HepG2 (cell line): ENCODE measurements around the gene PFDN5. TPM values are rescaled to one million over a fixed set of nuclear protein-coding genes. Genes with fewer than 3 reads are reported as not detected.
A peak's percentile ranks its signal among the peaks of the same experiment; 100 is the strongest.

Source experiments
- ATF2 ChIP-seq: sonication (generic); formaldehyde crosslinking; IDR thresholded peaks from 2 replicates; pipeline ENCODE4 v1.4.0; 2020; ENCODE audit warnings: missing genetic modification reagents
- BORCS8-MEF2B ChIP-seq: sonication (generic); formaldehyde crosslinking; IDR thresholded peaks from 2 replicates; pipeline ENCODE4 v1.8.0; 2022; ENCODE audit warnings: mild to moderate bottlenecking, missing genetic modification reagents
- CEBPB ChIP-seq: IDR thresholded peaks from 2 replicates; pipeline ENCODE4 v1.6.1; 2011; ENCODE audit warnings: low read depth, low read length, improper control_type of control experiment, borderline replicate concordance
- HINFP ChIP-seq: sonication (generic); formaldehyde crosslinking; IDR thresholded peaks from 2 replicates; pipeline ENCODE4 v1.4.0; 2020; ENCODE audit warnings: low read depth, mild to moderate bottlenecking, missing genetic modification reagents
- HNRNPUL1 ChIP-seq: fragments of 200-400 bp; formaldehyde crosslinking; IDR thresholded peaks from 2 replicates; pipeline ENCODE4 v1.6.1; 2017; ENCODE audit warnings: low read depth, mild to moderate bottlenecking, low read length, moderate library complexity
- IKZF1 ChIP-seq: fragments of 450-650 bp; IDR thresholded peaks from 2 replicates; pipeline ENCODE4 v1.7.1; 2016
- ISX ChIP-seq: sonication (generic); formaldehyde crosslinking; conservative IDR thresholded peaks from 2 replicates; pipeline ENCODE4 v1.5.0; 2020; ENCODE audit warnings: missing genetic modification reagents
- JARID2 ChIP-seq: sonication (generic); formaldehyde crosslinking; IDR thresholded peaks from 2 replicates; pipeline ENCODE4 v1.8.1; 2023; ENCODE audit warnings: missing genetic modification reagents, inconsistent platforms; ENCODE audit not compliant: insufficient replicate concordance
- KLF6 ChIP-seq: IDR thresholded peaks from 2 replicates; pipeline ENCODE4 v1.8.0; 2016; ENCODE audit warnings: missing biosample characterization, missing genetic modification reagents
- POGK ChIP-seq: sonication (generic); formaldehyde crosslinking; conservative IDR thresholded peaks from 2 replicates; pipeline ENCODE4 v1.8.0; 2022; ENCODE audit warnings: mild to moderate bottlenecking, moderate library complexity, missing genetic modification reagents
- RNF2 ChIP-seq: fragments of 450-650 bp; conservative IDR thresholded peaks from 2 replicates; pipeline ENCODE4 v1.6.1; 2016; ENCODE audit warnings: low read depth
- SMYD3 ChIP-seq: sonication (generic); formaldehyde crosslinking; IDR thresholded peaks from 2 replicates; pipeline ENCODE4 v1.8.1; 2023; ENCODE audit warnings: mild to moderate bottlenecking, missing genetic modification reagents
- TBL1XR1 ChIP-seq: fragments of 150-350 bp; IDR thresholded peaks from 2 replicates; pipeline ENCODE4 v1.6.1; 2014; ENCODE audit warnings: borderline replicate concordance, low read length; ENCODE audit not compliant: partially characterized antibody
- ZBTB3 ChIP-seq: sonication (generic); formaldehyde crosslinking; IDR thresholded peaks from 2 replicates; pipeline ENCODE4 v1.4.0; 2020; ENCODE audit warnings: low read depth, mild to moderate bottlenecking, moderate library complexity, missing genetic modification reagents, borderline replicate concordance
- ZBTB42 ChIP-seq: sonication (generic); formaldehyde crosslinking; IDR thresholded peaks from 2 replicates; pipeline ENCODE4 v1.5.0; 2020; ENCODE audit warnings: mild to moderate bottlenecking, missing genetic modification reagents
- ZBTB8A ChIP-seq: sonication (generic); formaldehyde crosslinking; IDR thresholded peaks from 2 replicates; pipeline ENCODE4 v1.4.0; 2020; ENCODE audit warnings: mild to moderate bottlenecking, low read depth, missing genetic modification reagents, borderline replicate concordance
- ZNF552 ChIP-seq: sonication (generic); formaldehyde crosslinking; IDR thresholded peaks from 2 replicates; pipeline ENCODE4 v1.9.0; 2022; ENCODE audit warnings: missing genetic modification reagents, mild to moderate bottlenecking, borderline replicate concordance
- ZNF607 ChIP-seq: sonication (generic); formaldehyde crosslinking; IDR thresholded peaks from 2 replicates; pipeline ENCODE4 v1.5.1; 2020; ENCODE audit warnings: missing genetic modification reagents, mild to moderate bottlenecking, borderline replicate concordance
- ZNF792 ChIP-seq: IDR thresholded peaks from 2 replicates; pipeline ENCODE4 v1.6.1; 2016
- ZNF83 ChIP-seq: sonication (generic); formaldehyde crosslinking; IDR thresholded peaks from 2 replicates; pipeline ENCODE4 v1.4.0; 2020; ENCODE audit warnings: missing genetic modification reagents, mild to moderate bottlenecking, borderline replicate concordance
- polyA plus RNA-seq, 8 experiments: library from polyadenylated mRNA; depleted of rRNA in 3 of 8; stranded (reverse) in 7 of 8; unstranded in 1 of 8; fragments of >200 nt; fragmentation: Illumina TruSeq in 4 of 8; extraction: Trizol in 4 of 8; gene quantifications; 2 replicates each; pipeline versions ENCODE4 v1.2.1 to v1.2.3, GENCODE V29; 2011 to 2016; ENCODE audit warnings: low read depth in 4 of 8, missing spikeins in 1 of 8, mixed read lengths in 1 of 8; ENCODE audit not compliant: insufficient read depth in 1 of 8
- total RNA-seq, 5 experiments: library from RNA; depleted of rRNA; stranded (reverse); fragments of >200 nt; fragmentation: Illumina TruSeq; extraction: Trizol; gene quantifications; 2 replicates each; pipeline ENCODE4 v1.2.3, GENCODE V29; 2016; ENCODE audit warnings: low read depth in 1 of 5
- TF ChIP-seq, protein P1 (sequence below): sonication (generic); formaldehyde crosslinking; IDR thresholded peaks from 2 replicates; pipeline ENCODE4 v1.4.0; 2020; ENCODE audit warnings: missing genetic modification reagents
- TF ChIP-seq, protein P2 (sequence below): sonication (generic); formaldehyde crosslinking; IDR thresholded peaks from 2 replicates; pipeline ENCODE4 v1.4.0; 2020; ENCODE audit warnings: missing genetic modification reagents

PFDN5 gene
- total and polyA plus RNA-seq, 2 of the 13 experiments (the other 11 are each of a cell fraction or from before 2014, with no cell fraction given): 449 to 462 TPM

DNA sequence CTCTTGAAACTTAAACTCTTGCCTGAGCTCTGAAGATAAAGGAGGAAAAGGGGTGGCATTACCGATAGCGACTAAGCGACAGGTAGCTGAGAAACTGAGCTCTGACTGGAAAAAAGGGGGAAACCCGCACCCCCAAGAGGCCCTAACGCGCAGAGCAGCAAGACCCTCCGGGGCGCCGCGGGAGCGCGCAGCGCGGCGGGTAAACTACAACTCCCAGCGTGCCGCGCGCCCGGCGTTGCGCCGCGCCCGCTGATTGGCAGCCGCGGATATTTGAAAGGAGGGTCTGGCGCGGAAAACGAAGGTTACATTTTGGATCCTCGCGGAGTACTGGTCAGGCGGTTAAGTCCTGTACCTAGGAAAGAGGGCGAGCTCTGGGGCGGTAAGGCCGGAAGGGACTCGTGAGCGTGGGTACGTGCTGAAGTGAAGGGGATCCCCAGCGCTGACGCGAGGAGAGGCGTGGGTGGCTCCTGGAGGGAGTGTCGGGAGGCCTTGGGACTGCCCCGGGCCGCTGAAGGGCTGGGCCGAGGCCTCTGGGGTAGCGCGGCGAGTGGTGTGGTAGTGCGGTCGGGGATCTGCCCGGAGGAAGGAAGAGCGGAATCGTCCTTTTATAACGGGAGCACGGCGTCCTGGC is 27.2 kb upstream of the PFDN5 start, which contains the start of gene ESPL1 (continued):
- TF ChIP-seq IKZF1 (no peak), ZBTB3 (no peak), TBL1XR1 (no peak), BORCS8-MEF2B (CRISPR knock-in tag) (no peak), ZNF607 (CRISPR knock-in tag) (0 out of 2 replicates have a peak, but pooled peaks have one; percentile 61), HNRNPUL1 (no peak), ATF2 (CRISPR knock-in tag) (peak; percentile 42; the same call in 1 of the 2 replicates), HINFP (CRISPR knock-in tag) (no peak), ZNF552 (CRISPR knock-in tag) (0 out of 2 replicates have a peak, but pooled peaks have one; percentile 31), POGK (CRISPR knock-in tag) (0 out of 2 replicates have a peak, but pooled peaks have one; percentile 59), ZNF83 (CRISPR knock-in tag) (no peak), ZBTB8A (CRISPR knock-in tag) (no peak), SMYD3 (CRISPR knock-in tag) (peak; percentile 80), CEBPB (no peak), RNF2 (no peak), ZNF792 (CRISPR knock-in tag) (no peak), KLF6 (peak; percentile 66; the same call in 1 of the 2 replicates), ISX (CRISPR knock-in tag) (no peak), JARID2 (CRISPR knock-in tag) (no peak), ZBTB42 (CRISPR knock-in tag) (no peak)
- TF ChIP-seq, protein P1, sequence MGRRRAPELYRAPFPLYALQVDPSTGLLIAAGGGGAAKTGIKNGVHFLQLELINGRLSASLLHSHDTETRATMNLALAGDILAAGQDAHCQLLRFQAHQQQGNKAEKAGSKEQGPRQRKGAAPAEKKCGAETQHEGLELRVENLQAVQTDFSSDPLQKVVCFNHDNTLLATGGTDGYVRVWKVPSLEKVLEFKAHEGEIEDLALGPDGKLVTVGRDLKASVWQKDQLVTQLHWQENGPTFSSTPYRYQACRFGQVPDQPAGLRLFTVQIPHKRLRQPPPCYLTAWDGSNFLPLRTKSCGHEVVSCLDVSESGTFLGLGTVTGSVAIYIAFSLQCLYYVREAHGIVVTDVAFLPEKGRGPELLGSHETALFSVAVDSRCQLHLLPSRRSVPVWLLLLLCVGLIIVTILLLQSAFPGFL (CRISPR knock-in tag): no peak
- TF ChIP-seq, protein P2, sequence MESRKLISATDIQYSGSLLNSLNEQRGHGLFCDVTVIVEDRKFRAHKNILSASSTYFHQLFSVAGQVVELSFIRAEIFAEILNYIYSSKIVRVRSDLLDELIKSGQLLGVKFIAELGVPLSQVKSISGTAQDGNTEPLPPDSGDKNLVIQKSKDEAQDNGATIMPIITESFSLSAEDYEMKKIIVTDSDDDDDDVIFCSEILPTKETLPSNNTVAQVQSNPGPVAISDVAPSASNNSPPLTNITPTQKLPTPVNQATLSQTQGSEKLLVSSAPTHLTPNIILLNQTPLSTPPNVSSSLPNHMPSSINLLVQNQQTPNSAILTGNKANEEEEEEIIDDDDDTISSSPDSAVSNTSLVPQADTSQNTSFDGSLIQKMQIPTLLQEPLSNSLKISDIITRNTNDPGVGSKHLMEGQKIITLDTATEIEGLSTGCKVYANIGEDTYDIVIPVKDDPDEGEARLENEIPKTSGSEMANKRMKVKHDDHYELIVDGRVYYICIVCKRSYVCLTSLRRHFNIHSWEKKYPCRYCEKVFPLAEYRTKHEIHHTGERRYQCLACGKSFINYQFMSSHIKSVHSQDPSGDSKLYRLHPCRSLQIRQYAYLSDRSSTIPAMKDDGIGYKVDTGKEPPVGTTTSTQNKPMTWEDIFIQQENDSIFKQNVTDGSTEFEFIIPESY (CRISPR knock-in tag): no peak
